Endometrial microvascular endothelial cells (primary cell): ENCODE data around the gene TLR8. TPM values are rescaled to one million over a fixed set of nuclear protein-coding genes. Genes with fewer than 3 reads are reported as not detected.

ENCODE experiments used
- in situ Hi-C: cut with HindIII; loops from 2 replicates; pipeline ENCODE4 v1.10.0; 2017; ENCODE audit warnings: low sequenced_read_pairs, low pct_unique_long_range_greater_than_20kb; ENCODE audit errors: inconsistent ontology term
- total RNA-seq: library from RNA; depleted of rRNA; stranded (reverse); fragments of >200 nt; gene quantifications from one replicate; pipeline ENCODE4 v1.2.3, GENCODE V29; 2015; ENCODE audit errors: inconsistent ontology term

Gene TLR8
- not detected for total RNA-seq

GRCh38 chrX:12906046-12906761, at the start of gene TLR8:
TLR8 (plus strand) TSS chrX:12906620; CDS start chrX:12906707, 87 bp downstream.
- in situ Hi-C loops, result no loop called here

GRCh38 chrX:12865359-12865758, 41.1 kb upstream of the TLR8 start:
- in situ Hi-C loops, result no loop called here

- in situ Hi-C loops, result no loop called here
Observed at GRCh38 chrX:12866451-12867377, 39.7 kb upstream of the TLR8 start, which contains the start of gene TLR7. TLR7 (plus strand) TSS chrX:12867072; CDS start chrX:12867579, 507 bp downstream.

GRCh38 chrX:12867685-12868084, 38.7 kb upstream of the TLR8 start:
- in situ Hi-C loops, result no loop called here

GRCh38 chrX:12868747-12869146, 37.7 kb upstream of the TLR8 start:
- in situ Hi-C loops, result no loop called here

- in situ Hi-C loops, result no loop called here
Observed at GRCh38 chrX:12871257-12871656, 35.2 kb upstream of the TLR8 start.

GRCh38 chrX:12872741-12873140, 33.7 kb upstream of the TLR8 start:
- in situ Hi-C loops, result no loop called here

- in situ Hi-C loops, result no loop called here
Observed at GRCh38 chrX:12874581-12874980, 31.8 kb upstream of the TLR8 start.

- in situ Hi-C loops, result no loop called here
Observed at GRCh38 chrX:12877386-12877785, 29.0 kb upstream of the TLR8 start.

GRCh38 chrX:12878536-12878935, 27.9 kb upstream of the TLR8 start:
- in situ Hi-C loops, result no loop called here

- in situ Hi-C loops, result no loop called here
Observed at GRCh38 chrX:12881914-12882313, 24.5 kb upstream of the TLR8 start.

GRCh38 chrX:12885508-12885907, 20.9 kb upstream of the TLR8 start:
- in situ Hi-C loops, result no loop called here

GRCh38 chrX:12886545-12886944, 19.9 kb upstream of the TLR8 start:
- in situ Hi-C loops, result no loop called here

- in situ Hi-C loops, result no loop called here
Observed at GRCh38 chrX:12887141-12887540, 19.3 kb upstream of the TLR8 start.

- in situ Hi-C loops, result no loop called here
Observed at GRCh38 chrX:12887767-12888166, 18.7 kb upstream of the TLR8 start.

GRCh38 chrX:12890467-12890866, 16.0 kb upstream of the TLR8 start:
- in situ Hi-C loops, result no loop called here

- in situ Hi-C loops, result no loop called here
Observed at GRCh38 chrX:12891171-12891570, 15.2 kb upstream of the TLR8 start.

GRCh38 chrX:12891915-12892506, 14.4 kb upstream of the TLR8 start:
- in situ Hi-C loops, result no loop called here

- in situ Hi-C loops, result no loop called here
Observed at GRCh38 chrX:12892716-12893115, 13.7 kb upstream of the TLR8 start.
